Parathyroid adenoma (tissue), 2 donors: Measurements from ENCODE around the gene MIA2.

Experiments used
- H2AFZ ChIP-seq: fragments of 300-600 bp; sonication (generic); one replicate; pipeline ENCODE4 v1.7.0; 2017; ENCODE audit warnings: antibody characterized with exemption, mild to moderate bottlenecking
- H3K27ac ChIP-seq: fragments of 300-600 bp; sonication (generic); one replicate; pipeline ENCODE4 v1.7.0; 2017
- H3K27me3 ChIP-seq: fragments of 300-600 bp; sonication (generic); one replicate; pipeline ENCODE4 v1.7.0; 2017; ENCODE audit warnings: low read length; ENCODE audit not compliant: control insufficient read depth, insufficient read depth
- H3K36me3 ChIP-seq: fragments of 300-600 bp; sonication (generic); one replicate; pipeline ENCODE4 v1.7.0; 2017; ENCODE audit warnings: low read length; ENCODE audit not compliant: control insufficient read depth, insufficient read depth
- H3K4me1 ChIP-seq: fragments of 300-600 bp; sonication (generic); one replicate; pipeline ENCODE4 v1.7.0; 2017; ENCODE audit warnings: control low read depth
- H3K4me2 ChIP-seq: fragments of 300-600 bp; sonication (generic); one replicate; pipeline ENCODE4 v1.7.0; 2017; ENCODE audit warnings: low read length
- H3K4me3 ChIP-seq: fragments of 300-600 bp; sonication (generic); one replicate; pipeline ENCODE4 v1.7.0; 2017; ENCODE audit warnings: low read depth, low read length
- H3K79me2 ChIP-seq: fragments of 300-600 bp; sonication (generic); one replicate; pipeline ENCODE4 v1.7.0; 2017; ENCODE audit warnings: control low read depth
- H3K9ac ChIP-seq: fragments of 300-600 bp; sonication (generic); one replicate; pipeline ENCODE4 v1.7.0; 2017; ENCODE audit warnings: mild to moderate bottlenecking
- H3K9me3 ChIP-seq: fragments of 300-600 bp; sonication (generic); one replicate; pipeline ENCODE4 v1.7.0; 2017; ENCODE audit warnings: low read length; ENCODE audit not compliant: control insufficient read depth
- CTCF ChIP-seq: fragments of 300-600 bp; sonication (generic); IDR thresholded peaks from one replicate; pipeline ENCODE4 v1.7.0; 2017; ENCODE audit warnings: antibody characterized with exemption, mild to moderate bottlenecking
- donor health status: primary hyperparathyroidism.

Gene MIA2

GRCh38 chr14:39419272-39419671 lies 185.6 kb downstream of the MIA2 start:
- H3K4me1 ChIP-seq = no peaks in the 10 kb centered on the region
- H3K27me3 ChIP-seq = no peaks in the 10 kb centered on the region
- no peaks in the 10 kb centered on the region for H3K36me3 ChIP-seq
- no peaks in the 10 kb centered on the region for H3K9me3 ChIP-seq
- no peak overlapping the region for H3K9ac ChIP-seq
- H3K27ac ChIP-seq = no peak overlapping the region
- H3K79me2 ChIP-seq = peaks cover 74% of the 10 kb centered on the region
- no peak overlapping the region for H3K4me3 ChIP-seq
- H2AFZ ChIP-seq = no peak overlapping the region
- TF ChIP-seq CTCF = no peak
- H3K4me2 ChIP-seq = no peak overlapping the region

- Histone ChIP-seq H3K27me3 (no peaks in the 10 kb centered on the region), H2AFZ (no peak overlapping the region), H3K4me2 (no peak overlapping the region), H3K9ac (no peak overlapping the region), H3K27ac (no peak overlapping the region), H3K36me3 (no peaks in the 10 kb centered on the region), H3K4me1 (peaks cover 4% of the 10 kb centered on the region), H3K79me2 (peaks cover 61% of the 10 kb centered on the region), H3K9me3 (no peaks in the 10 kb centered on the region), H3K4me3 (no peak overlapping the region)
- no peak for TF ChIP-seq CTCF
Observed at GRCh38 chr14:39422243-39422642, 188.5 kb downstream of the MIA2 start.

- H2AFZ ChIP-seq = no peak overlapping the region
Observed at GRCh38 chr14:39423793-39424192, 190.1 kb downstream of the MIA2 start.

GRCh38 chr14:39425947-39426346 lies 192.2 kb downstream of the MIA2 start:
- no peaks in the 10 kb centered on the region for H3K9me3 ChIP-seq
- H3K27me3 ChIP-seq = no peaks in the 10 kb centered on the region
- no peak overlapping the region for H2AFZ ChIP-seq
- peaks cover 10% of the 10 kb centered on the region for H3K4me1 ChIP-seq
- H3K9ac ChIP-seq = no peak overlapping the region
- TF ChIP-seq CTCF = no peak
- no peak overlapping the region for H3K4me2 ChIP-seq
- no peaks in the 10 kb centered on the region for H3K36me3 ChIP-seq
- H3K4me3 ChIP-seq = no peak overlapping the region
- peaks cover 51% of the 10 kb centered on the region for H3K79me2 ChIP-seq
- H3K27ac ChIP-seq = no peak overlapping the region

More at GRCh38 chr14:39423793-39424192, 190.1 kb downstream of the MIA2 start:
- H3K79me2 ChIP-seq = peaks cover 57% of the 10 kb centered on the region
- H3K4me1 ChIP-seq = peaks cover 4% of the 10 kb centered on the region
- H3K9me3 ChIP-seq = no peaks in the 10 kb centered on the region
- H3K4me3 ChIP-seq = no peak overlapping the region
- no peak overlapping the region for H3K4me2 ChIP-seq
- no peak for TF ChIP-seq CTCF
- no peak overlapping the region for H3K9ac ChIP-seq
- no peaks in the 10 kb centered on the region for H3K27me3 ChIP-seq
- no peaks in the 10 kb centered on the region for H3K36me3 ChIP-seq
- no peak overlapping the region for H3K27ac ChIP-seq

- Histone ChIP-seq H3K9me3 (no peaks in the 10 kb centered on the region), H3K27me3 (no peaks in the 10 kb centered on the region)
- TF ChIP-seq CTCF = peak; percentile 34
Observed at GRCh38 chr14:39426605-39427004, 192.9 kb downstream of the MIA2 start.

More at GRCh38 chr14:39426605-39427004, 192.9 kb downstream of the MIA2 start:
- Histone ChIP-seq H2AFZ (no peak overlapping the region), H3K4me2 (no peak overlapping the region), H3K27ac (no peak overlapping the region), H3K79me2 (peaks cover 53% of the 10 kb centered on the region), H3K4me1 (peaks cover 10% of the 10 kb centered on the region), H3K9ac (no peak overlapping the region), H3K36me3 (no peaks in the 10 kb centered on the region), H3K4me3 (no peak overlapping the region)
